GM23338 (cell line): ENCODE results near the gene NKAIN2.

ENCODE experiments used
- CTCF ChIP-seq, 2 experiments: fragments of 200-600 bp in 1 of 2; sonication (generic) in 1 of 2; conservative IDR thresholded peaks; 2 replicates each; pipeline versions ENCODE4 v1.5.1 to v1.6.1; 2016 to 2017; ENCODE audit warnings: antibody characterized with exemption in 2 of 2, low read depth in 2 of 2, mild to moderate bottlenecking in 2 of 2, moderate library complexity in 1 of 2
- REST ChIP-seq: IDR thresholded peaks from one replicate; pipeline ENCODE4 v1.6.1; 2018; ENCODE audit warnings: antibody characterized with exemption; ENCODE audit not compliant: unreplicated experiment

GRCh38 chr6:123956492-123957139 is 153.0 kb downstream of the NKAIN2 start:
- TF ChIP-seq CTCF (conservative IDR thresholded peaks at IDR 0.05; ENCODE audit: low read depth in 2 of 2) (no peak), REST (no peak)
